Keratinocyte (primary cell): ENCODE data around the gene SETBP1. TPM values are rescaled to one million over a fixed set of nuclear protein-coding genes. Genes with fewer than 3 reads are reported as not detected.

Experiments
- DNase-seq: peaks from one replicate; pipeline ENCODE4 v3.0.0-alpha.2; 2011; ENCODE audit warnings: low read depth, missing footprints, low spot score
- FAIRE-seq: peaks from 2 replicates; lab custom pipeline; 2011; peaks lifted over from hg19 to GRCh38; lab: Jason Lieb, UNC
- H2AFZ ChIP-seq: 2 replicates; pipeline ENCODE4 v1.6.0; 2012; ENCODE audit warnings: low read length, control low read depth, inconsistent platforms; ENCODE audit not compliant: control insufficient read depth
- H3K27ac ChIP-seq: 2 replicates; pipeline ENCODE4 v1.5.1; 2011; ENCODE audit warnings: low read length; ENCODE audit not compliant: control insufficient read depth, insufficient read depth
- H3K27me3 ChIP-seq: 3 replicates; pipeline ENCODE4 v1.6.0; 2011; ENCODE audit warnings: low read length; ENCODE audit not compliant: control insufficient read depth, insufficient read depth; ENCODE audit errors: extremely low read depth
- H3K36me3 ChIP-seq, 2 experiments: 2 replicates in 1 of 2; 3 replicates in 1 of 2; pipeline ENCODE4 v1.5.1; 2011; ENCODE audit warnings: low read length in 2 of 2, mild to moderate bottlenecking in 1 of 2; ENCODE audit not compliant: control insufficient read depth in 2 of 2, insufficient read depth in 2 of 2; ENCODE audit errors: extremely low read depth in 1 of 2
- H3K4me1 ChIP-seq: 3 replicates; pipeline ENCODE4 v1.5.1; 2011; ENCODE audit warnings: low read length; ENCODE audit not compliant: control insufficient read depth, insufficient read depth; ENCODE audit errors: extremely low read depth
- H3K4me2 ChIP-seq: 3 replicates; pipeline ENCODE4 v1.6.0; 2011; ENCODE audit warnings: low read depth, low read length; ENCODE audit not compliant: control insufficient read depth, insufficient read depth; ENCODE audit errors: extremely low read depth
- H3K4me3 ChIP-seq, 3 experiments: fragments of 200-600 bp in 1 of 3; sonication (generic) in 1 of 3; 2 replicates in 2 of 3; 3 replicates in 1 of 3; pipeline ENCODE4 v1.5.1; 2011 to 2016; ENCODE audit warnings: low read length in 3 of 3, mild to moderate bottlenecking in 3 of 3, control low read depth in 2 of 3, inconsistent platforms in 1 of 3, low read depth in 1 of 3, mixed read lengths in 1 of 3, mixed run types in 1 of 3, moderate library complexity in 1 of 3; ENCODE audit not compliant: control insufficient read depth in 2 of 3, insufficient read depth in 2 of 3; ENCODE audit errors: extremely low read depth in 1 of 3
- H3K79me2 ChIP-seq: 2 replicates; pipeline ENCODE4 v1.6.0; 2012; ENCODE audit warnings: low read length; ENCODE audit not compliant: control insufficient read depth, insufficient read depth
- H3K9ac ChIP-seq: 3 replicates; pipeline ENCODE4 v1.6.0; 2011; ENCODE audit warnings: low read length; ENCODE audit not compliant: control insufficient read depth, insufficient read depth; ENCODE audit errors: extremely low read depth
- H3K9me1 ChIP-seq: 3 replicates; pipeline ENCODE4 v1.6.0; 2011; ENCODE audit warnings: low read length; ENCODE audit not compliant: control insufficient read depth, insufficient read depth; ENCODE audit errors: extremely low read depth
- H3K9me3 ChIP-seq: 2 replicates; pipeline ENCODE4 v1.5.1; 2012; ENCODE audit warnings: low read depth, low read length; ENCODE audit not compliant: control insufficient read depth
- H4K20me1 ChIP-seq: 3 replicates; pipeline ENCODE4 v1.6.0; 2011; ENCODE audit warnings: low read length; ENCODE audit not compliant: control insufficient read depth, insufficient read depth; ENCODE audit errors: extremely low read depth
- CTCF ChIP-seq, 3 experiments: IDR thresholded peaks in 1 of 3; conservative IDR thresholded peaks in 1 of 3; optimal IDR thresholded peaks in 1 of 3; 2 replicates in 2 of 3; 3 replicates in 1 of 3; pipeline versions ENCODE3 to v1.5.1; 2011; ENCODE audit warnings: low read length in 3 of 3, mild to moderate bottlenecking in 3 of 3, moderate library complexity in 2 of 3, control low read depth in 1 of 3, inconsistent platforms in 1 of 3; ENCODE audit not compliant: insufficient read depth in 2 of 3; ENCODE audit errors: extremely low read depth in 1 of 3
- EZH2 ChIP-seq: IDR thresholded peaks from one replicate; pipeline ENCODE4 v1.6.1; 2012; ENCODE audit warnings: inconsistent platforms, mild to moderate bottlenecking, low read length, moderate library complexity
- dilution Hi-C: fragments of 300-500 bp; cut with MboI; formaldehyde crosslinking; loops from one replicate; pipeline ENCODE4 v1.7.0; 2020; ENCODE audit warnings: low sequenced_read_pairs; ENCODE audit not compliant: extremely low pct_ligation_motif_present
- polyA plus RNA-seq, 5 experiments: library from polyadenylated mRNA; depleted of rRNA in 3 of 5; stranded (reverse) in 3 of 5; stranded (forward) in 1 of 5; unstranded in 1 of 5; fragments of >200 nt; gene quantifications; 1 replicate in 1 of 5; 2 replicates in 3 of 5; 3 replicates in 1 of 5; pipeline versions ENCODE4 v1.2.1 to v1.2.3, GENCODE V29; 2011 to 2012; ENCODE audit warnings: missing spikeins in 2 of 5, low read depth in 1 of 5, low replicate concordance in 1 of 5

The SETBP1 gene
- polyA plus RNA-seq, 1 donor (not counting 4 experiments of a cell fraction or from before 2014, with no cell fraction given) = 3.3 TPM

DNA sequence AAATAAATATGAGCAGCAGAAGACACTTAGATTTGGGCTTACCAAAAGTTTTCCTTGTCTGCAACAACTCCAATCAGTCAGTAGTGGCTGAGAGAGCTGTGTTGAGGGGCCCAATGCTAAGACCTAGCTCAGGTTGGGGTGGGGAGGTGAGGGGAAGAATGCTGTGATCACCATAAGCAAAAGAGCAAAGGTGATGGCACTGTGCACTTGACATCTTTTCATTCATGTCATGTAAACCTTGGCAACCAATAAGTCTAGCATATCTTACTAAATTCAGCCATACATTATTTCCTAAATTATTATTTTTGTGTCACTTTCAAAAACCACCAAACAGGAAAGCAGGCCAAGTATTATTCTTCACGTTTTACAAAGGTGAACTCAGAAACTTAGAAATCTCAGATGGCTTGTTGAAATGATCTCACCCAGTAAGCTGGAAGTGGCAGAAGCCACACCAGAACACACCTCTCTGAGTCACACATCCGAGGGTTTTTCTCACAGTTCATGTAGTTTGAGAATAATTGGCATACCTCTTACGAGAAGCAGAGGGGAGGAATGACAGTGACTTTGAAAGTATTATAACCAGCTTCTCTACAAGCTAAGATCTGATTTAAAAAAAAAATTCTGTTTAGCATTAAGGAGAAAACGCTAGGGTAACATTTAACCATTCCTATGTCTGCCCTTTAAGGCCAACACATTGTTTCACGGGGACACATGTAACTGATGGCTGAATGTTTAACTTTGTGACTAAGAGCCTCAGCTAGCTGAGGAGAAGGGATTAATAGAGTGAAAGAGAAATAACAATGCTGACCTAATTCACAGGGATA, 43.3 kb upstream of the SETBP1 start:
- peak overlapping the region in 2 of 3 experiments; percentile 0 to 6 for H3K4me3 ChIP-seq
- FAIRE-seq (peak; percentile 77), DNase-seq (peak; percentile 21)
- H3K36me3 ChIP-seq = no peaks in the 10 kb centered on the region
- H3K4me1 ChIP-seq = peaks cover 27% of the 10 kb centered on the region
- peak overlapping the region; percentile 74 for H3K27ac ChIP-seq
- H3K27me3 ChIP-seq = no peaks in the 10 kb centered on the region
- peak overlapping the region; percentile 35 for H3K9ac ChIP-seq
- H2AFZ ChIP-seq = peak overlapping the region; percentile 27
- H3K79me2 ChIP-seq = no peaks in the 10 kb centered on the region
- no peaks in the 10 kb centered on the region for H3K9me3 ChIP-seq
- dilution Hi-C loops = no loop called here
- H3K4me2 ChIP-seq = peak overlapping the region; percentile 36
- H3K9me1 ChIP-seq = no peaks in the 10 kb centered on the region
- H4K20me1 ChIP-seq = no peaks in the 10 kb centered on the region
- TF ChIP-seq CTCF (optimal IDR thresholded peaks at IDR 0.05 in 1 of 3, IDR thresholded peaks at IDR 0.05 in 1 of 3, conservative IDR thresholded peaks at IDR 0.05 in 1 of 3; ENCODE audit: extremely low read depth in 1 of 3, insufficient read depth in 2 of 3, low read length in 3 of 3) = no peak
- no peak for TF ChIP-seq EZH2

DNA sequence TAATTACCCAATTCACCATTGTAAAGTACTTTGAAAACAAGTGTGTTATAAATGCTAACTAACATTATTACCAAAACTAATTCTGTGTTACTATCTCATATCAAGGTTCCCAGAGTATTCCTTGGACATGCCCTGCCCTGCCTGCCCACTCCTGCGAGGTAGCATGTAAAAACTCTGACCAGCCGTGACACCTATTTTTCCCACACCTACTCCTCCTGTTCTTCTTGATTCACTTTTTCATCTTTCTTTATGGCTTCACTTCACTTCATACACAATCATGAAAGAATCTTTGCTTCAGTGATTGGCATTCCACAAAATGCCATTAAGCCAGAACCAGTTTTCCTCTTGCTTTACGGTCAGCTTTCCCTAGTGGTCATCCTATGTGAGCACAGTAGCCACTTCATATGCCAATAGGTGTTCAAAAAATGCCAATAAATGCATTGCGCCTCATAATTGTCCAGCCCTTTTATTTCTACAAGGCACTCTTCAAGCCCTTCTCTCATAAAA, 42.6 kb upstream of the SETBP1 start:
- no peaks in the 10 kb centered on the region for H3K79me2 ChIP-seq

More for the DNA sequence above, 42.6 kb upstream of the SETBP1 start:
- H4K20me1 ChIP-seq = no peaks in the 10 kb centered on the region
- peak overlapping the region; percentile 74 for H3K27ac ChIP-seq
- H3K4me3 ChIP-seq = no peak overlapping the region
- peak overlapping the region; percentile 36 for H3K4me2 ChIP-seq
- H2AFZ ChIP-seq = no peak overlapping the region
- peaks cover 23% of the 10 kb centered on the region for H3K4me1 ChIP-seq
- H3K9me1 ChIP-seq = no peaks in the 10 kb centered on the region
- TF ChIP-seq EZH2 = no peak
- no peak for TF ChIP-seq CTCF (optimal IDR thresholded peaks at IDR 0.05 in 1 of 3, IDR thresholded peaks at IDR 0.05 in 1 of 3, conservative IDR thresholded peaks at IDR 0.05 in 1 of 3; ENCODE audit: extremely low read depth in 1 of 3, insufficient read depth in 2 of 3, low read length in 3 of 3)
- FAIRE-seq (no peak), DNase-seq (no peak)
- dilution Hi-C loops = no loop called here
- H3K9ac ChIP-seq = peak overlapping the region; percentile 35
- H3K27me3 ChIP-seq = no peaks in the 10 kb centered on the region
- H3K9me3 ChIP-seq = no peaks in the 10 kb centered on the region
- no peaks in the 10 kb centered on the region for H3K36me3 ChIP-seq
